Activated T-helper 1 cell treated with Interleukin-2 at 50 U/mL for 16 hours (primary cell): ENCODE results near the gene GABPB2.
A peak's percentile ranks its signal among the peaks of the same experiment; 100 is the strongest.
"Not testable (repeated sequence)": the region's sequence is repeated elsewhere in the genome, so short reads cannot be mapped to it uniquely, and the experiment has no call there.

ENCODE experiments used
- DNase-seq: peaks from one replicate; pipeline ENCODE4 v3.0.0-alpha.2; 2020; ENCODE audit warnings: low read depth

The GABPB2 gene

GRCh38 chr1:151060007-151060656, 10.4 kb upstream of the GABPB2 start, which contains the start of gene MLLT11:
TSS of gene MLLT11 (plus strand) at chr1:151060397. CDS start at chr1:151067225, 6,828 bp downstream.
- no peak for DNase-seq

- DNase-seq, result no peak
These were observed 9.7 kb upstream of the GABPB2 start for GRCh38 chr1:151060657-151061421.

GRCh38 chr1:151061704-151062103, 8.9 kb upstream of the GABPB2 start:
- no peak for DNase-seq

GRCh38 chr1:151062741-151063371, 7.7 kb upstream of the GABPB2 start:
- DNase-seq, result no peak

GRCh38 chr1:151065089-151065645, 5.4 kb upstream of the GABPB2 start:
- no peak for DNase-seq

GRCh38 chr1:151067185-151067584, 3.4 kb upstream of the GABPB2 start:
- no peak for DNase-seq

- DNase-seq, result no peak
These were observed 1.5 kb upstream of the GABPB2 start for GRCh38 chr1:151069103-151069486.

- DNase-seq, result no peak
These were observed 1.7 kb downstream of the GABPB2 start for GRCh38 chr1:151072224-151072623.

GRCh38 chr1:151085953-151086559, 15.5 kb downstream of the GABPB2 start:
- DNase-seq, result no peak

GRCh38 chr1:151097426-151097825, 26.9 kb downstream of the GABPB2 start:
- DNase-seq, result not testable (repeated sequence)

GRCh38 chr1:151098126-151098525, 27.6 kb downstream of the GABPB2 start:
- no peak for DNase-seq

- DNase-seq, result no peak
These were observed 34.1 kb downstream of the GABPB2 start for GRCh38 chr1:151104630-151105029.

GRCh38 chr1:151106894-151107293, 36.3 kb downstream of the GABPB2 start:
- no peak for DNase-seq

GRCh38 chr1:151108331-151108730, 37.8 kb downstream of the GABPB2 start:
- no peak for DNase-seq

- no peak for DNase-seq
These were observed 43.3 kb downstream of the GABPB2 start for GRCh38 chr1:151113877-151114276.

GRCh38 chr1:151124763-151125403, 54.3 kb downstream of the GABPB2 start:
- DNase-seq, result no peak

- no peak for DNase-seq
These were observed 58.2 kb downstream of the GABPB2 start for GRCh38 chr1:151128800-151129199.

GRCh38 chr1:151130987-151131586, 60.5 kb downstream of the GABPB2 start:
- peak; percentile 53 for DNase-seq

GRCh38 chr1:151131701-151132334, 61.3 kb downstream of the GABPB2 start:
- DNase-seq, result no peak

GRCh38 chr1:151132335-151133017, 61.9 kb downstream of the GABPB2 start:
- no peak for DNase-seq
